AG09319 (cell line): ENCODE measurements around the gene PRKCG.
A peak's percentile ranks its signal among the peaks of the same experiment; 100 is the strongest.

ENCODE experiments used
- DNase-seq: peaks from one replicate; pipeline ENCODE4 v3.0.0-alpha.2; 2010; ENCODE audit warnings: low read depth; ENCODE audit errors: extremely low read depth
- CTCF ChIP-seq: IDR thresholded peaks from 2 replicates; pipeline ENCODE4 v1.5.1; 2011; ENCODE audit warnings: low read depth, mild to moderate bottlenecking, inconsistent platforms, low read length, moderate library complexity

Gene PRKCG

GRCh38 chr19:53908935-53909415, 27.0 kb downstream of the PRKCG start, which contains the start of gene CACNG7:
CACNG7 (plus strand) TSS chr19:53909278; CDS start chr19:53912832, 3,554 bp downstream.
- no peak for DNase-seq
- TF ChIP-seq CTCF, result no peak

GRCh38 chr19:53909471-53910169, 27.6 kb downstream of the PRKCG start:
- DNase-seq, result no peak
- TF ChIP-seq CTCF, result no peak

GRCh38 chr19:53910170-53910518, 28.1 kb downstream of the PRKCG start:
- DNase-seq, result no peak
- no peak for TF ChIP-seq CTCF

- no peak for DNase-seq
Measured at GRCh38 chr19:53912653-53913052, 30.7 kb downstream of the PRKCG start.

GRCh38 chr19:53915000-53915399, 33.0 kb downstream of the PRKCG start:
- TF ChIP-seq CTCF, result no peak
- DNase-seq, result no peak

More at GRCh38 chr19:53912653-53913052, 30.7 kb downstream of the PRKCG start:
- peak; percentile 14 for TF ChIP-seq CTCF

- TF ChIP-seq CTCF, result no peak
- DNase-seq, result no peak
Measured at GRCh38 chr19:53916004-53916403, 34.0 kb downstream of the PRKCG start.

GRCh38 chr19:53917356-53917755, 35.4 kb downstream of the PRKCG start:
- TF ChIP-seq CTCF, result no peak
- no peak for DNase-seq
